ENCODE results near the gene TPGS2.
"Not testable (repeated sequence)": the region's sequence is repeated elsewhere in the genome, so short reads cannot be mapped to it uniquely, and the experiment has no call there.

The TPGS2 gene

DNA sequence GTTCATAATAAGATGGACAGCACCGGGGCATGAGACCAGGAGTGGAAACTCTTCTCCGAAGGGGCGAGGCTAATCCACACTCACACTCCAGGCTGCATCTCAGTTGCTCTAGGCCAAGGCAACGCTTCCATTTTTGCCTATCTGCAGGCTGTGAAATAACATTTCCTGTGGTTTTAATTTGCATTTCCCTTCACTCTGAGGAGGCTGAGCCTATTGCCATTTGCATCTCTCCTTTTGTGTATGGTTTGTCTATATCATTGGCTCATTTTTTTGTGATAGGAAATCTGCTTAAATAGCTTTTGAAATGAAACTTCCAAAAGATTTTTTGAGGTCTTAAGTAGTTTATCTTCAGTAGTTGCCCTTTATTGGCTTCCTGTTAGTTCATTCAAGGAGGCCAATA is 57.6 kb downstream of the TPGS2 start:
- DNase-seq, result no peak

DNA sequence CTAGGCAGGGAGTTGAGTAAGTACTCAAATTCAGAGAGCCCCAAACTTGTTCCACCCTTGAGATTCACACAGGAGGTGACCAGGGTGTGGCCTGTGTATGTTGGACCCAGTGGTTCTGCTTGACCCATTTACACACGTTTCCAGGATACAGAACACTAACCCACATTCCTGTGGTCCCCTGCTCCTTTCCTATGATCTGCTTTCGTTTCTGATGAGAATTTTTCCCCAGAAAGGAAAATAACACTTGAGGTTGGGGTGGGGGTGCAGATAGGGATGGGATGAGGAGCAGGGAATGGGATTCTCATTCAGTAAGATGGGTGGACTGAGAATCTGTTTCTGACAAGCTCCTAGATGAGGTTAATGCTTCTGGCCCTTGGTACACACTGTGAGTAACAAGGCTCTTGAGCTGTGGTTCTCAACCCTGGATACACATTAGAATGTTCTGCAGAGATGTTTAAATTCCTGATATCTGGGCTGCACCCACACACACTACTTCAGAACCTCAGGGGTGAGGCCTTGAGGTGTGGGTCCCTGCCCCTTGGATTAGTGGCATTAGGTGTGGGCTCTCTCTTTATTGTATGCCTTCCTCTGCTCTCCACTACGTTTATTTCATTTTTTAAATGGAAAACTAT is 58.4 kb downstream of the TPGS2 start:
- DNase-seq, result no peak

- peak; percentile 5 for DNase-seq
Measured at GRCh38 chr18:36769611-36770314, 59.0 kb downstream of the TPGS2 start.

DNA sequence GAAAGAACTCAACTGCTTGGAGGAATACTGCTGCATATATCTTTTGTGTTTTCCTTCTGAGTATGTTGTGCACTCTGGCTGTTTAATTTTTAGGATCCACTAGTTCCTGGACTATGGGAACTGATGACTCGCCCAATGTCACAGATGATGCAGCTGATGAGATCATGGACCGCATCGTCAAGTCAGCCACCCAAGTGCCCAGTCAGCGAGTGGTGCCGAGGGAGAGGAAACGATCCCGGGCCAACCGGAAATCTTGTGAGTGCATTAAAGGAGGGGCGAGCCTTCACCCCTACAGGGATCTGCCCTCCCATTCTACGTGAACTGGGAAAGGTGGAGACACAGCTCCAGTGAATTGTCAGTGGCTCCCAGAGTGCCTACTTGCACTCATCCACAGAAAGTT is 59.6 kb downstream of the TPGS2 start:
- DNase-seq, result no peak

DNA sequence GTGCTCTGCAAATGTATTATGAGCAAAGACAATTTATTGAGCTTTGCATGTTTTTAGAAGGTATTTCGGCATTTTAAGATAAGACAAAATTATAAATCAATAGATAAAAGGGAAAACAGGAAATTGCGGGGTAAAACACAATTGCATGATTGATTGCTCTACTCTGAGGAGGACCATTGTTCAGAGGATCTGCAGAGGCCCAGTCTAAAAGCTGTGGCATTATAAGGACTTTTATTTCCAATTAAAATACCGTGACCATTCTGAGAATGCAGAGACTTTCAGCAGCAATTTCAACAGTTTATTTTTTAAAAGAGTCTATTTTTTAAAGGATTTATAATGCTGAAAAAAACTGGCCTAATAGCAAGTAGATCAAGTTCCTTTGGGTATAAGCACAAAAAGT is 62.0 kb downstream of the TPGS2 start:
- no peak for DNase-seq

DNA sequence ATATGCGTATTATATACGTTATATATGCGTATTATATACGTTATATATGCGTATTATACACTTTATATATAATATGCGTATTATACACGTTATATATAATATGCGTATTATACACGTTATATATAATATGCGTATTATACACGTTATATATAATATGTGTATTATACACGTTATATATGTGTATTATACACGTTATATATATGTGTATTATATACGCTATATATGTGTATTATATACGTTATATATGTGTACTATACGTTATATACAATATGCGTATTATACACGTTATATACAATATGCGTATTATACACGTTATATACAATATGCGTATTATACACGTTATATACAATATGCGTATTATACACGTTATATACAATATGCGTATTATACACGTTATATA is 65.8 kb downstream of the TPGS2 start:
- DNase-seq, result not testable (repeated sequence)

DNA sequence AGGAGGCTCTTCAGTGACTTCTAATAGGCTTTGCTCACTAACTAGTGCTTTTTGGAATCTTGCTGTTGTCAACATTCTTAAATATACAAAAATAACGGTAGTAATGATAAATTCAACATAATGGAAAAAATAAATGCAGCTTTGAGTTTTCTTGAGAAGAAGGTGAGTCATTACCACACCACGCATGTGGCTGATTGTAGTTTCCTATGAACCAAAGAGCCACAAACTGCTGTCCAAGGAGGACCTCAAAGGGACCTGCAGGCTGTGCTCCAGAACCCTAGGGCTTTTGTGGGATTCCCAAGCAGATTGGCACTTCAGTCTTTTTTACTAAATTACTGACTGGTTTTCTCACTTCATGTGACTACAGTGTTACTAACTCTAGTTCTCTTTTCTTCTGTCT is 66.7 kb downstream of the TPGS2 start:
- DNase-seq, result no peak

DNA sequence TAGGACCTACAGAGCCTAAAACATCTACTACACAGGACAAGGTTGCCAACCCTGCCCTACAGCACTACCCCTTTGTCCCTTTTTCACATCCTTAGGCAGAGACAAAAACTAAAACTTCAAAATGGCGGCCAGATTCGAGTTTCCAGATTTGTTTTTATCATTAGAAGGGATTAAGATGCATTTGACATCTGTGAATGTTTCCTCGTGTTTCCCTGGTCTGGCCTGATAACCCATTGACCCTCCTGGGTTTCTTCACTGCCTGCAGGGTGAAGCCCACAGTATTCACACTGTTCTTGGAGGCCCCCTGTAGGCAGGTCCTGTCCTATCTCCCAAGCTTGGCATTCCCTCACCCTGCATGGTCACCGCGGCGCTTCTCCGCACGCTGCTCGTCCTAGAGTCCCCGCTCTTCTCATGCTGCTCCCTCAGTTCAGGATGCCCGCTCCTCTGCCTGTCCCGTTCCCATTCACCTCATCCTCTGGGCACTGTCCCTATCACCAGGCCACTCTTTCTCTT is 67.6 kb downstream of the TPGS2 start:
- no peak for DNase-seq

DNA sequence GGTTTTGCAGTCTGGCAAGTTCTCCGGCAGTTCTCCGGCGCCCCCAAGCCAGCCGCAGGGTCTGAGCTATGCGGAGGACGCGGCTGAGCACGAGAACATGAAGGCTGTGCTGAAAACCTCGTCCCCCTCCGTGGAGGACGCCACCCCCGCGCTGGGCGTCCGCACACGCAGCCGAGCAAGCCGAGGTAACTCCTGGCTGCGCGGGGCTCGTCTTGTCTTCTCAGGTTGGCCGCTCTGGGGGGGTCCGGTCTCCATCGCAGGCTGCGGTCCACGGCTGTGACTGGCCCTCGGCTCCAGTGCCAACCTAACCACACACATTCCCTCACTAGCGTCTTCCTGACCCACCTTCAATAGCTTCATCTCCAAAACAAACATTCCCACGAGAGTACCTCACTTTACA is 68.2 kb downstream of the TPGS2 start:
- no peak for DNase-seq

DNA sequence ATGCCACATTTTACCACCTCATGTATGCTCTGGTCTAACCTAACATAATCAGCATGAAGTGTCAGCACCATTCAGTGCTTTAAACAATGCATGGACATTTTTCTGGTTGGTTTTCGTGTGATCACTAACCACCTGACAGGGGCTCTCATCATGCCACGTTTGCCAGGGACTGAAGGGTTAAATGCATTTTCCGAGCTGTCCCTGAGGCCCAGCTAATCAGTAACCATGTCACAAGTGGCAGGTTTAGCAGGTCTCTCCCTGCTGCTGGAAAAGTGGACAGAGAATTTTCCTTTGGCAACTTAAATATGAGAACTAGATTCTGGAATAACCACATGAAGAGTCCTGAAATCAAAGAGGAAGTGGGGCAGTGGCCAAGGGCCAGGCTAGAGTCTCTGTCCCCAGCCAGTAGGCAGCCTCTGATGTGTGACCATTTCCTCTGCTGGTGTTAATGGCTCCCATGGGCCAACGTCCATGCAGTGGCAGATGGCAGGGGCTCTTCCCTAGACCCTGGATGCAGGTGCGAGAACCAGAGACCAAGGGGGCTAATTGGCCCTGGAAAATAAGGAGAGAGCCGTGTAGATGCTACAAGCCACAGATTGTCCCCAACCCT is 69.5 kb downstream of the TPGS2 start:
- DNase-seq, result no peak

- no peak for DNase-seq
Measured at GRCh38 chr18:36758623-36759022, 70.2 kb downstream of the TPGS2 start.

- no peak for DNase-seq
Measured at GRCh38 chr18:36757991-36758390, 70.8 kb downstream of the TPGS2 start.

DNA sequence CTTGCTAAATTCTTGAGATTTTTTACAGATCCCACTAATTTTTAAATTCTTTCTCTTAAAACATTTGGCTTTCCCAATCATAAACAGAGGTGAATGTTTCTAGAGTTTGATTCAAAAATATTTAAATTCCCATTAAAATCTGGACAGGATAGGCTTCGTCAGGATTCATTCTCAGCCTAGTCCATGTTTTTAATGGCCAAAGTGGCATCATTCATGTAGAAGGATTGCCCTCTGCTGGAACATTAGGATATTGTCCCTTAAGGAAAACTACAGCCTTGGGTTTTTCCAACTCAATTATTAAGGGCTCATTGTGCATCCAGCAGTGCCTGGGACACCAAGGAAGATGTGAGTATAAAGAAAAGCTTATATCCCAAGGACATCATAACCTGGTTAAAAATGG is 71.7 kb downstream of the TPGS2 start:
- no peak for DNase-seq

DNA sequence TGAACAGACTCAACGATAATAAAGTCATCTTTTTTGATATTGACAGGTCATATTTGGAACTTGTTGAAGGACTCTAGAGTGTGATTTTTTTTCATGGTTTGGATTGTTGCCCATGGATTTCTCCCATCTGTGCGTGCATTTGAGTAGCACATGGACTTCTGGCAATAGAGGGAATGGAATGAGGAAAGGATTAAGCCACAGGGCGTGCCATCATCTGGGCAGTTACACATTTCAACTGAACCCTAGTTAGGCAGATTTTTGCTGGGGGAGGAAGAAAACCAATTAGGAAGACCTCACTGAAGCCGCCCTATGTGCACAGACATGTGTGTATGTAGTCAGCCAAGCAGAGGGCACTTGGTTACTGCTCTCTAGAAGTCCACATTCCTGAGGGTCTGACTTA is 72.6 kb downstream of the TPGS2 start:
- no peak for DNase-seq

DNA sequence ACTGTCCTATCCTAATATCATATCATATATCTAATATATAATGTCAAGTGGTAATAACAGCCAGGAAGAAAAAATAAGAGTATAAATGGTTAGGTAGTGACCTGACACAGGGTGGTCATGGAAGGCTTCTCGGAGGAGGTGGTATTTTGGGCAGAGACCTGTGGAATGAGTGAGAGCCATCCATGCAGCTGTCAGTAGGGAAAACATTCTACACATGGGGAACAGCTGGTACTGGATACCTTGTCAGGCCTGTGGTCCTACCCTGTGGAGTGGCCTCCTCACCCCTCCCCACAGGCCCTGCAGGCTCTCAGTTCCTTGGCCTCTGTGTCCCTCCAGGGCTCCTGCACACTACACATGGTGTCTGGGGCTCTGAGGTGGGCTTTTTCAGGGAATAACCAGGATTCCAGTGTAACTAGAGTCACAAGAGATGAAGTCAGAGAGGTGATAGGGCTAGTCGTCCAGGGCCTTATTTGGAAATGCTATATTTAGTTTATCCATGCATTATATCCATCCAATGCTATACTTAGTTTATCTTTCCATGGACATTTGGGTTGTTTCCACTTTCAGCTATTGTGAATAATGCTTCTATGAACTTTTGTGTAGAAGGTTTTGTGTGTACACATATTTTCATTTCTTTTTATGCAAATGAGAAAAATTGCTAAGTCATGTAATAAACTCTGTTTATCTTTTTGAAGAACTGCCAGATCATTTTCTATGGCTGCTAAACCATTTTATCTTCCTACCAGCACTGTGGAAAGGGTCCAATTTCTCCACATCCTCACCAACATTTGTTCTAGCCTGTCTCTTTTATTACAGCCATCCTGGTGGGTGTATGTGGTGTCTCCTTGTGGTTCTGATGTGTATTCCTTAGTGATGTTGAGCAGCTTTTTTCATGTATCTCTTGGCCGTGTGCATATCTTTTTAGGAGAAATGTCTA is 75.6 kb downstream of the TPGS2 start:
- DNase-seq, result no peak

DNA sequence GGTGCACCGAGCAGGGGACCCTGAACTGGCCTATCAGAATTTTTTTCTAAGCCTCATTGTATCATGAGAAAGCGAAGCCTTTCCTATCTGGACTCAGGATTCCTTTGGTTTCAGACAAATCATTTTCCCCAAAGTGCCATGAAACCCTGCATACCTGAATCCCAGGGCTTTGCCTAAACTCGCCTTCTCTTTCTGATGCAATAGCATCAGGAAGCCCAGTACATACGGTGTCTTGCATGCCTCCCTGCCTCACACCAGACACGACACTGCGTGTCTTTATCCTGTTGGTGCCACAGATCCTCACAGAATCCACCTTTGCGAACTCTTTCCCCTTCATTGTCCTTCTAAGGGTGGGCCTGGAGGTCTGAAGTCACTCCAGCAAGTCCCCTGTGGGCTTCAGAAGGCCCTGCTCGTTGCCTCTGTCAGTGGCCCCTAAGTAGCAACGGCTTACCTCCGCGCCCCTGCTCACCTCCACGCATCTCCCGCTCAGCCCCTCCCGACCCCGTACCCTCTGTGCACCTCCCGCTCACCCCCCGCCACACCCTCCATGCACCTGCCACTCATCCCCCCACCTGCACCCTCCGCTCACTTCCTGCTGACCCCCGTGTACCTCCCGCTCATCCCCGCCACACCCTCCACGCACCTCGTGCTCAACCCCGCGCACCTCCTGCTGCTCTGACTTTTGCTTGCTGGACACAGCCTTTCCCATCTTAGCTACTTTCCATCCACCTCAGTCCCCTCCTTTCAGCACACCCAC is 83.4 kb downstream of the TPGS2 start:
- DNase-seq, result no peak

DNA sequence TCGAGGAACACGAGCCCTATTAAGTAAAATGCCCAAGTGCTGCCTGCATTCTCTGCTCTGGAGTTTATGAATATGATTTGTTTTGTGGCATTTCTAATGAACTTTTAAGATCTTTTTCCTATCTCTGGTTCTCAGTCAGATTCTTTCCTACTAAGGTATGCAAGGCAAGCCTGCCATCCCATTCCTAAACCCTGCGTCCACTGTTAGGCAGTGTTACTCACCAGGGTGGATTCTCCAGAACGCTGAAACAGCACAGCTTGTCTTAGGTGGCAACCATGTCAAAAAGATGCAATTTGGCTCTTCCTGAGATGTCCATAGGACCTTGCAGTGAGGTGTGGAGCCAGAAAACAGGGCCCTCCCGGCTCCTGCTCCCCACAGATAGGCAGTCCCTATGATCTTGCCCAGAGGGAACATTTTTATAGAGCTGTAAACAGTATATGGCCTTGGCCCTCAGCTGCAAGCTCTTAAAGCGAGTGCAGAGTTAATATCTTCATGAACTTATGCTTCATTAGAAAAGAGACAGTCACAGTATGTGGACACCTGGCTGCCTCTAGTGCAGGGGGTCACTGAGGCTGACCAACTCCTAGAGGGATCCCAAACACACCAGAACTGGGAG is 84.4 kb downstream of the TPGS2 start:
- DNase-seq, result no peak
